Activated CD8-positive, alpha-beta memory T cell treated with anti-CD3 and anti-CD28 coated beads for 4 hours (primary cell): Measurements from ENCODE around the gene SERPINI2.

Experiments
- DNase-seq, 2 donors: peaks; one replicate each; pipeline ENCODE4 v3.0.0-alpha.2; 2020; ENCODE audit warnings: low read depth in 2 of 2

Gene SERPINI2, protein sequence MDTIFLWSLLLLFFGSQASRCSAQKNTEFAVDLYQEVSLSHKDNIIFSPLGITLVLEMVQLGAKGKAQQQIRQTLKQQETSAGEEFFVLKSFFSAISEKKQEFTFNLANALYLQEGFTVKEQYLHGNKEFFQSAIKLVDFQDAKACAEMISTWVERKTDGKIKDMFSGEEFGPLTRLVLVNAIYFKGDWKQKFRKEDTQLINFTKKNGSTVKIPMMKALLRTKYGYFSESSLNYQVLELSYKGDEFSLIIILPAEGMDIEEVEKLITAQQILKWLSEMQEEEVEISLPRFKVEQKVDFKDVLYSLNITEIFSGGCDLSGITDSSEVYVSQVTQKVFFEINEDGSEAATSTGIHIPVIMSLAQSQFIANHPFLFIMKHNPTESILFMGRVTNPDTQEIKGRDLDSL

DNA sequence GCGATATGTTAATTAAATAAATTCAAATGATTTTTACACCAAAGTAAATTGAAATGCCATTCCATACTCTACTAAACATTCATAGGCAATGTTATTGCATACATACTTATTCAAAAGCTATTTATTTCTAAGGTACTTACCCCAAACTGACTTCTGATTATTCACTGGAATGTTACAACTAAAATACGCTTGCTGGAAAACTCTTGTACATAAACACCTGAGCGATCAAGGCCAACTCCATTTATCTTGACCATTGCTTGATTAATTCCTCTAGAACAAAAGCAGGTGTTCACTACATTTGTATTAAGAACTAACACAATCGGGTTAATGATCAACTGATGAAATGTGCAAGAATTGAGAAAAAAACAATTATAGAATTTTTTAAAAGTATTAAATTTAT lies at the start of gene SERPINI2:
Gene SERPINI2, minus strand, starts transcription at position 180 of the 400 bp plus-strand sequence. CDS start 2,208 bp downstream, outside the sequence.
- no peak for DNase-seq

- no peak for DNase-seq
Observed at GRCh38 chr3:167521006-167521355, 47.1 kb upstream of the SERPINI2 start.

DNA sequence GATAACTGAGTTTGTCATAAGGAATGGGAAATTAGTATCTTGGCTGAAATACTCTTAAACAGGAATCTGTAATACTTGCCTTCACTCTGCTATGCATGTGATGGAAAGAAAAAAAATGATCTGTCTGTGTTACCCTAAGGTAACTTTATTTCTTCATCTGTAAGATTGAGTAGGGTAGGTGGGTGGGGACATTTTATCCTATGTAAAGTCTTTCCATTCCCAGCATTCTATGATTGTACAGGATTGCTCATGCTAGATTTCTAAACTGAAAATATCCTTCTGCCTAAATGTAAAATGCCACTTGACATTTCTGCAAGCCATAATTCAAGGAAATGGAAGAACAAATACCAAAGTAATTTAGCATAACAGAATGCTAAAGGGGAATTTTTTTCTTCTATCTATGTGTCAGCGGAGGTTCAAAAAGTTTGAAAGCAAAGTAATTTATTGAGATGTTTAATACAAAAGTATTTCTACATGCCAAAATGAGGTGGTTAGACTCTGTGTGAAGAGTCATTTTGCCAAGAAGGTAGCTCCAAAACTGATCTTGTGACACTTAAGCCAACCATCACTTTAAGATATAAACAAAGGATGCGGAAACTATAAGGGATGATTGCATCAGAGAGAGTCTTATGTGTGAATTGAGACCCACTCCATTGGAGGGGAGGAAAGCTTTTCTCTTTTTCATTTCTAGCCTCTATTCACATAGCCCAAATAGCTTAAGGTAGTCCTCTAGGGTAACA lies 46.6 kb upstream of the SERPINI2 start:
- DNase-seq: no peak

GRCh38 chr3:167507954-167508353 lies 34.1 kb upstream of the SERPINI2 start:
- DNase-seq: no peak

GRCh38 chr3:167502401-167502800 lies 28.6 kb upstream of the SERPINI2 start:
- no peak for DNase-seq

GRCh38 chr3:167501941-167502340 lies 28.1 kb upstream of the SERPINI2 start:
- DNase-seq: no peak

- DNase-seq: no peak
Observed at GRCh38 chr3:167497903-167498302, 24.1 kb upstream of the SERPINI2 start.

DNA sequence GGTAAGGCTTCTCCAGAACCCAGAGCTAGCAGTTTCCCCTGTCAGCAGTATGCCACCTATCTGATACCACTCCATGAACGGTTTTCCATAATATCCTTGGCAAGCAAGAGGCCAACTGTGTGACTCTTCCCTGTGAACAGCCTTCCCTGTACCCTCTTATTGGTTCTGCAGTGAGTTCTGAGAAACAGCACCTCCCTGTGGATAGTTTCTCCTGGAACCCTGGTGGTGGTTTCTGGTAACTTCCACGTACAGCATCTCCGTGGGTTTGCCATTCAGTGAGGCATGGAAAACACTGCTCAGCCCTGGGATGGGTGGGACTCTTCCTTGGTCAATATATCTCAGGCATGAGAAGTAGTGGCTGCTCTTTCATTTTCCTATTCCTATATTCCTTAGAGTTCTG lies 19.4 kb upstream of the SERPINI2 start:
- no peak for DNase-seq

DNA sequence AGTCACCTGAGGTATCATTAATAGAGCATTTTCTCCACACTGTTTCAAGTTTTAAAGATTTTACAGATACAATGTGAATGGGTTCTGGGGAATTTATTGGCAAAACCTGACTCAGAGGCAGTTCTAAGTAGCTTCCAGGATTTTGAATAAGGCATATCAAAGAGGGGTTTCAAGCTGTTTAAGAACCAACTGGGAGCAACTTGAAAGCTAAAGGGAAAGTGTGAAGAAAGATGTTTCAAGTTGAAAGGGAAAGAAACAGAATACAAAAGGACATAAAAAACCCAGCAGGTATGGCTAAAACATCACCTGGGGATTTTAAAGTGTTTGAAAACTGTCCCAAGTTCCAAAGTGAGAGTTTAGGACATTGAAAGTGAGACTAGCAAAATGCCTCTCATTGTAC lies 17.8 kb upstream of the SERPINI2 start:
- no peak for DNase-seq

DNA sequence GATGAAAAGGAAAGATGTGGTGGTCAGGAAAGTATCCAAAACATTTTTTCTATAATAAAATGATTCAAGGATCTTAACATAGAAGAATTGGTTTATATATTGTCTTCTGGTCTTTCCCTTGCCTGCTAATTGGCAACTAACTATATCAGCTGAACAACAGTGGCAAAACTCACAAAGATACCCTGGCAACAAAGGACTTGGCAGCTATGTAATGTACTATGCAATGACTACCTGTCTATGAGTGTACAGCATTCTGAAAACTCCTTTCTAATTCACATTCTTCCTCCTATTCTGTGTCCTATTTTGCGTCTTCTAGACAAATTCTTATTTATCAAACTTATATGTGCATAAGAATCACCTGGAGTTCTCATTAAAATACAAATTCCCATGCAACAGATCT lies 15.7 kb upstream of the SERPINI2 start:
- no peak for DNase-seq

- no peak for DNase-seq
Observed at GRCh38 chr3:167487556-167487955, 13.7 kb upstream of the SERPINI2 start.

DNA sequence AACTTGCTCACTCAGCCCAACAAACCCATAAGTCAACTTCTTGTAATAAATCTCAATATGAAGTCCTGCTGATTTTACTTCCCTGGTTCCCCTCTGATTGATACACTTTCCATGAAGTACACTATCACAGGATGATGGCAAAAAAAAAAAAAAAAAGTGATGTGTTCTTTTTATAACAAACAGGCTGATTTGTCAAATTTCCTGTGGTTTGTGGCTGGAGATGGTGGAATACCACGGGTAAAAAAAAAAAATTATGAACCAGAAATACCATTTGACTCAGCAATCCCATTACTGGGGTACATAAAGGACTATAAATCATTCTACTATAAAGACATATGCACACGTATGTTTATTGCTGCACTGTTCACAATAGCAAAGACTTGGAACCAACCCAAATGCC lies 10.7 kb upstream of the SERPINI2 start:
- DNase-seq: no peak

DNA sequence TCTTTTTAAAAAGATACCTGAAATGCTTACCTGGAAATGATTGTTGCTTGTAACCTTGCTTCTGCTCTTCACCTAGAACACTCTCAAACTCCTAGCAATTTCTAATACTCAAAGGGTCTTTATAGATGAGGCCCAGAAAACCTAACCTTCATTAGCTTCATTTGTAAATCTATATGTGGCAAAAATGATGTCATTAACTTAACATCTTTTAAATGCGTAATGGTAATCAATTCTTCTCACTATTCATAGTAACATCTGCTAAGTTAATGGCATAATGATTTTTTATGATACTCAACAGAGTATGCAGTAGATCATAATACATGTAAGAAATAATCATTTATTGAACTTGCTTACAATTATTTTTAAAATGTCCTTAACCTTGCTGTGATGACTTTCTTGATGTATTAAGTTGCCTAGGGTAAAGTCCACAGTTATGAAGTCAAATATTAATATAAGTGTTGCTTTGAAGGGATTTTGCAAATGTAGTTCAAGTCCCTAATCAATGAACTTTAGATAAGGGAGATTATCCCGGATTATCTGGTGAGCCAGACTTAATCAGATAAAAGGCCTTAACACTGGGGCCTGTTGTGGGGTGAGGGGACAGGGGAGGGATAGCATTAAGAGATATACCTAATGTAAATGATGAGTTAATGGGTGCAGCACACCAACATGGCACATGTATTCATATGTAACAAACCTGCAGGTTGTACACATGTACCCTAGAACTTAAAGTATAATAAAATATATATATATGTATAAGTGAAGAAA lies 10.1 kb upstream of the SERPINI2 start:
- DNase-seq: no peak

DNA sequence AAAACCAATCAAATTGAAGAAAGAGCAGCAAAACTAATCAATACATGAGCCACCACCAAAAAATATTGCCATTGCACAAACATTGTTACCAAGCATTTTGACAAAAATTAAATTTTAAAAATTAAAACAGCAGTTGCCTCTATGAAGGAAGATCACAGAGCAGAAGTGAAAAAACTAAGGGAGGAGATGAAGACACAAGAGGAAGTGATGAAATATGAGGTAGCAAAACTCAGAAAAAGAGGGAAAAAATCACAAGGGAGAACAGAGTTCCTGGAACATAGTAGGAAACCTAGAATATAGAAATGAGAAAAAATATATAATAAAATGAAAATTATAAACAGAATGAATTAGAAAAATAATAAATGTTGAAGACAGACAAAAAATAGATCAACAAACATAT lies 7.3 kb upstream of the SERPINI2 start:
- no peak for DNase-seq

DNA sequence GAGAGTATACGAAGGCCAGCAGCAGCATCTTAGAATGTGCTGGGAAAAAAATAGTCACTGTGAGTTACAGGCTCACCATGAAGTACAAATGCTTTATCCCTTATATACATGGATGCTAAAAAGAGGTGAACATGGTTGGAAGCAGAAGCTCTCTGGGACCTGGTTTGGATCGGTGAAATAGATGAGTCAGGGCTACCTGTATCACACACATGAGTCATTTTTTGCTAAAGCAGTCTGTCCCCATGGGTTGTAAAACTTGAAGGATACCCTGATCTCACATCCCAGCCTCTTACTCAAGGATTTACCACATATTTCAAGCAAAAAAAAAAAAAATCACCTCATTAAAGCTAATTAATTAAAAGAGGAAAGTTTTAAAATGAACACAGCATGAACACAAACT lies 6.9 kb upstream of the SERPINI2 start:
- DNase-seq: no peak

GRCh38 chr3:167469381-167469780 lies 4.5 kb downstream of the SERPINI2 start:
- DNase-seq: no peak

- no peak for DNase-seq
Observed at GRCh38 chr3:167467848-167468611, 5.8 kb downstream of the SERPINI2 start.

GRCh38 chr3:167466966-167467365 lies 6.9 kb downstream of the SERPINI2 start:
- DNase-seq: no peak

- no peak for DNase-seq
Observed at GRCh38 chr3:167456157-167456799, 17.6 kb downstream of the SERPINI2 start.

DNA sequence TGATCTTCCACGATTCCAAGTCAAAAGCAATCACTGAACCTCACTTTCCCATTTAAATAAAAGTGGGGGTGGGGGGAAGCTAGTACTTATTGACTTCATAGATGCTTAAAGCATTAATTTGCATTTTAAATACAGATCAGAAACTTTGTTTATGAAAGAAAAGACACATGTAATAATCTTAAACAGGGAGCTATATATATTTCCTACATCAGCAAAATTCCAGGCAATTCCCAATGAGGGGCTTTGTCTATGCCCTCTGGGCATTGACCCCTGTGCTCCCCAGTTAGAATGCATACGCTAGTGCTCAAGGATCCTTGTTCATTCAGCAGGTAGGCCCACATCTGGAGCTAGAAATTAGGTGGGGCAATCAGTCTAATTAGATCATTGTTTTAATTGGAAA lies 20.0 kb downstream of the SERPINI2 start:
- no peak for DNase-seq

DNA sequence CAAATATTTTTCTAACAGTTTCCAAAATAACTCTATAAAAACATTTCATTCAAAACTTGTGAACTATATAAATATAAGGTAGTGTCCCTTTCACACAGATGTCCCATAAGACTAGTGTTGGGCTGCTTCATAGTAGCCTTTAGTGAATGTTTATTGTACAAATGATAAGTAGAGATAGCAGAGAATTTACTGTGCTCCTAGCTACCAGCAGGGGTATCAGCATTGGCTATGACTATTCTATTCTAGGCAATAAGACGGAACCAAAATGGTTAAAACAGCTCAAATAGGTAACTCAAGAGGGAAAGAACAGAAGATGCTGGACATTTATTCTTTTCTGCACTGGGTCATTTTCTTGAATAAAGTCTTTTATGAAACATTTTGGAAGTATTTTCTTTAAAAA lies 22.6 kb downstream of the SERPINI2 start:
- DNase-seq: no peak
